ENCODE results near the gene FUBP3. TPM values are rescaled to one million over a fixed set of nuclear protein-coding genes. Genes with fewer than 3 reads are reported as not detected.

FUBP3 gene
- total and polyA plus RNA-seq, 4 donors = 22.9 to 44.6 (median 35.1) TPM

GRCh38 chr9:130627051-130627450 lies 47.7 kb downstream of the FUBP3 start:
- WGBS, 2 donors = 93 to 94% methylated on average over 10 of the region's 10 CpGs

DNA sequence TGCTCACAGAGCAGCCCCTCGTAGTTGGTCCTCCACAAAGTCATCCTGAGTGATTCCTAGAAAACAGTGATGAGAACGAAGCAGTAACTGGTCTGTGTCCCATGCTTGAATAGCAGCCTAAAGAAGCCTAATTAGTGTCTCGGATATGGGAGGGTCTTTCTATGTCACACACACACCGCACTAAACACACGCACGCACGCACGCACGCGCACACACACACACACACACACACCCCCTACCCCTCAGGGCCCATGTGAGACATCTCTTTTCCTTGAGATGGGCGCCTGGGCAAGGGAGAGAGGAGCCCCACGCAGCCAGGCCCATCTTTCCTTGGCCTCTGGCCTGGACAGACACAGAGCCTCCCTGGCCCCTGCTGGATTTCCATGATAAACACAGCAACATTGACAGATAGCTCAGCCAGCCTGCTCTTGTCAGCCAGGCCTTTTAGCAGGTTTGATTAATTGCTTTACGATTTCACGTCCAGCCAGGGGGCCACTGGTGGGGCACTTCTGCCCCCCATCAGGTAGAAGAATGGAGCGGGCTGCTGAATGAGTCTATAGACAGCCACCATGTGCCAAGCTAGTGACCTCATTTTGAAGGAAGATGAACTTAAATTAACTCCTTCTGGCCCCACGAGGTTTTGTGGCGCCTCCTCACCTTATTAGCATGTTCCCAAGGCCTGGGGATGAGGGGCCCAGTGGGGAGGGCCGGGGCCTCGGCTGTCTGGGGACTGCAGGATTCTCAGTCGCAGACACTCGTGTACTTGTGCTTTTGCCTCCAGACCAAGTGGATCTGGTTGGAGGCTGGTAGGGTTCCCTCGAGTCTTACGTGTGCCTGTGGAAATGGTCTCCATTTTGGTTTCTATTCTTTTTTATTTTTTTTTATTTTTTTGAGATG lies 48.8 kb downstream of the FUBP3 start:
- no peaks in the 10 kb centered on the region for H3K4me1 ChIP-seq (ENCODE audit: control insufficient read depth in 5 of 5, insufficient read depth in 5 of 5, low read length in 5 of 5)
- H3K9me3 ChIP-seq (ENCODE audit: control insufficient read depth in 4 of 4, insufficient read depth in 3 of 4, low read length in 3 of 4) = no peaks in the 10 kb centered on the region
- H3K4me3 ChIP-seq = no peak overlapping the region
- no peak overlapping the region for H3K9ac ChIP-seq (ENCODE audit: insufficient read depth in 1 of 2, low read length in 2 of 2)
- ATAC-seq (ENCODE audit: insufficient read depth, low FRiP score) (no peak), DNase-seq (no peak)
- TF ChIP-seq CTCF (IDR thresholded peaks at IDR 0.05; ENCODE audit: control extremely low read depth, extremely low read depth) = no peak
- WGBS, 2 donors = 87 to 95% methylated on average over 23 of the region's 23 CpGs
- H3K27me3 ChIP-seq (ENCODE audit: control insufficient read depth in 3 of 3, insufficient read depth in 3 of 3, low read length in 2 of 3) = no peaks in the 10 kb centered on the region
- H3K36me3 ChIP-seq (ENCODE audit: control insufficient read depth in 4 of 4, insufficient read depth in 4 of 4, low read length in 4 of 4) = peaks cover 31 to 88% (median 45%) of the 10 kb centered on the region in 4 donors
- H3K27ac ChIP-seq (ENCODE audit: low read depth in 1 of 2, low read length in 1 of 2) = no peak overlapping the region

More at GRCh38 chr9:130627051-130627450, 47.7 kb downstream of the FUBP3 start:
- Histone ChIP-seq H3K4me1 (ENCODE audit: control insufficient read depth in 5 of 5, insufficient read depth in 5 of 5, low read length in 5 of 5) (no peaks in the 10 kb centered on the region), H3K36me3 (ENCODE audit: control insufficient read depth in 4 of 4, insufficient read depth in 4 of 4, low read length in 4 of 4) (peaks cover 28 to 78% (median 44%) of the 10 kb centered on the region in 4 donors), H3K9ac (ENCODE audit: insufficient read depth in 1 of 2, low read length in 2 of 2) (no peak overlapping the region), H3K27me3 (ENCODE audit: control insufficient read depth in 3 of 3, insufficient read depth in 3 of 3, low read length in 2 of 3) (no peaks in the 10 kb centered on the region), H3K9me3 (ENCODE audit: control insufficient read depth in 4 of 4, insufficient read depth in 3 of 4, low read length in 3 of 4) (no peaks in the 10 kb centered on the region), H3K4me3 (no peak overlapping the region), H3K27ac (ENCODE audit: low read depth in 1 of 2, low read length in 1 of 2) (no peak overlapping the region)
- no peak for ATAC-seq (ENCODE audit: insufficient read depth, low FRiP score)
- no peak for DNase-seq
- TF ChIP-seq CTCF (IDR thresholded peaks at IDR 0.05; ENCODE audit: control extremely low read depth, extremely low read depth) = no peak

DNA sequence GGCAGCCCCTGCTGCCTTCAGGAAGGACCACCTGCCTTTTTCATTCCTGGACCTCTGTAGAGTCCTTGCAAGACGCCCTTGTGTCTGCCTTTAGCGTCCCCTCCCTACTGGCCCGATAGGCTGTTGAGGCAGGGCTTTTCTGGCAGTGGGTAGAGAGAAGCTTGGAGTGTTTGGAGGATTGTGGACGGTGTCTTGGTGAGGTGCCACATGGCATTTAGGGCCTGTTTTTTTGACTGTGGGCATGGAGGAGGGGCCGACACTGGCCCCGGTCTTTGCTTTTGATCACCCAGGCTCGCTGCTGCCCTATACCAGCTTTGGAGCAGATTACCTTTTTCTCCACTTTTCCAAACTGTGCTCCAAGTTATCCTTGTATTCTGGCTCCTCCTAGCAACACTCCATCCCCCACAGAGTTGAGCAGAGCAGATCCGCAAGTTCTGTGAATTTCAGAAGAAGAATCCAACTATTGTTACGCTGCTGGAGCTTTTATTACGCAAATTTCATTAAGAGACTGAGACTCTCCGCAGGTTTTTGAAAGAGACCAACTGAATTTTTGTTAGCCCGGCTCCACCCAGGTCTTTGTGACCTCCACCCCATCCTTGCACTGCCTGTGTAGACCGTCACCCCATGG lies 50.2 kb downstream of the FUBP3 start:
- Histone ChIP-seq H3K27me3 (ENCODE audit: control insufficient read depth in 3 of 3, insufficient read depth in 3 of 3, low read length in 2 of 3) (no peaks in the 10 kb centered on the region), H3K9ac (ENCODE audit: insufficient read depth in 1 of 2, low read length in 2 of 2) (no peak overlapping the region), H3K4me3 (no peak overlapping the region), H3K9me3 (ENCODE audit: control insufficient read depth in 4 of 4, insufficient read depth in 3 of 4, low read length in 3 of 4) (no peaks in the 10 kb centered on the region), H3K4me1 (ENCODE audit: control insufficient read depth in 5 of 5, insufficient read depth in 5 of 5, low read length in 5 of 5) (no peaks in the 10 kb centered on the region), H3K36me3 (ENCODE audit: control insufficient read depth in 4 of 4, insufficient read depth in 4 of 4, low read length in 4 of 4) (peaks cover 19 to 91% (median 38%) of the 10 kb centered on the region in 4 donors), H3K27ac (ENCODE audit: low read depth in 1 of 2, low read length in 1 of 2) (no peak overlapping the region)
- 93 to 94% methylated on average over 13 of the region's 13 CpGs for WGBS, 2 donors
- ATAC-seq (ENCODE audit: insufficient read depth, low FRiP score) (no peak), DNase-seq (no peak)
- TF ChIP-seq CTCF (IDR thresholded peaks at IDR 0.05; ENCODE audit: control extremely low read depth, extremely low read depth) = no peak
